NB4 (cell line): ENCODE data around the gene CC2D1A.

ENCODE experiments used
- DNase-seq: peaks from one replicate; pipeline ENCODE4 v3.0.0; 2010; ENCODE audit warnings: low read depth
- H3K4me3 ChIP-seq: one replicate; pipeline ENCODE4 v1.5.1; 2011; ENCODE audit warnings: mild to moderate bottlenecking, low read depth, low read length, moderate library complexity
- MAX ChIP-seq: IDR thresholded peaks from 2 replicates; pipeline ENCODE4 v1.6.1; 2011; ENCODE audit warnings: low read depth, low read length
- MYC ChIP-seq: IDR thresholded peaks from 2 replicates; pipeline ENCODE4 v1.6.1; 2011; ENCODE audit warnings: low read depth, low read length
- POLR2A ChIP-seq: IDR thresholded peaks from 2 replicates; pipeline ENCODE4 v1.6.1; 2011; ENCODE audit warnings: mild to moderate bottlenecking; ENCODE audit not compliant: insufficient read length; ENCODE audit errors: extremely low read depth
- TF ChIP-seq, protein P1 (sequence below): IDR thresholded peaks from one replicate; pipeline ENCODE4 v1.5.1; 2012; ENCODE audit warnings: low read depth, low read length

The CC2D1A gene

DNA sequence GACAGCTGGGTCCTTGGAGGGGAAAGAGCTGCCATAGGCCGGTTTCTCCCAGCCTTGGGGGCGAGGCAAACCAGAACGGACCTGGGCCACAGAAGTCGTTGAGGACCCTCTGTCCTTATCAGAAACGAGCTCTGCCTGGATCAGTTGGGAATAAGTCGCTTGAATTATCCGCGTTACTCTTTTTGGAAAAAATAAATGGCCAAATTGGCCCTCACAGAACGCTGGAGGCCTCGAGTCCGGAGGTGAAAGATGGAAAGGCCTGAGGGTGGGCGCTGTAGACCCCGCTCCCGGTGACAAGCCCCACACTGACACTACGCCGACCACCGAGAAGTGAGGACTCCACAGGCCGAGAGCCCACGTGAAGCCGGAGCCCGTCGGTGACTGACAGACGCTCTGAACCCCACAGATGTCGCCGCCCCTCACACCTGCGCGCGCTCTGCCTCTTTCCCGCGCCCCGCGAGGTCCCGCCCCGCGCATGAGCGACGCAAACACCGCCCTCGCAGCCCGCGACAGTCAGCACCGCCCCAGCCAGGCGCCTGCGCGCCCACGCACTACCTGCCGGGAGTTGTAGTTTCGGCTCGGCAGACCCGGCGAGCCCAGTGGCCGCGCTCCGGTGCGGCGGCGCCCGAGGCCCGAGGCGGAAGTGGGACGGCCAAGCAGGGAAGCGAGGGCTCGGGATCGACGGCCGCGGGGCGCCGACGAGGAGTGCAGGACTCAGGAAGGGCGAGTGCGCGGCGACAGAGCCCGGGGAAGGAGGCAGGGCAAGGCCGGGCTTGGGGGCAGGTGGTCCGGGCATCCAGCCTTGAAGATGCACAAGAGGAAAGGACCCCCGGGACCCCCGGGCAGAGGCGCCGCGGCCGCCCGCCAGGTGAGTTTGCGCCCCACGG is at the start of gene CC2D1A, which contains the start of gene BRME1:
CC2D1A (plus strand) TSS at position 568 of the 887 bp plus-strand sequence; CDS start at position 809, 241 bp downstream.
BRME1 (minus strand) TSS at position 484 of the 887 bp plus-strand sequence. CDS start 1,225 bp downstream, outside the sequence.
- H3K4me3 ChIP-seq: peak within 1 kb of the TSS; percentile 57
- TF ChIP-seq POLR2A (no peak), MAX (peak; percentile 88), MYC (peak; percentile 70)
- peak; percentile 92 for DNase-seq

GRCh38 chr19:13856497-13856896 is 49.5 kb upstream of the CC2D1A start:
- no peak overlapping the region for H3K4me3 ChIP-seq
- DNase-seq: no peak
- TF ChIP-seq POLR2A: no peak
- TF ChIP-seq MAX: no peak
- no peak for TF ChIP-seq MYC
- TF ChIP-seq, protein P1, sequence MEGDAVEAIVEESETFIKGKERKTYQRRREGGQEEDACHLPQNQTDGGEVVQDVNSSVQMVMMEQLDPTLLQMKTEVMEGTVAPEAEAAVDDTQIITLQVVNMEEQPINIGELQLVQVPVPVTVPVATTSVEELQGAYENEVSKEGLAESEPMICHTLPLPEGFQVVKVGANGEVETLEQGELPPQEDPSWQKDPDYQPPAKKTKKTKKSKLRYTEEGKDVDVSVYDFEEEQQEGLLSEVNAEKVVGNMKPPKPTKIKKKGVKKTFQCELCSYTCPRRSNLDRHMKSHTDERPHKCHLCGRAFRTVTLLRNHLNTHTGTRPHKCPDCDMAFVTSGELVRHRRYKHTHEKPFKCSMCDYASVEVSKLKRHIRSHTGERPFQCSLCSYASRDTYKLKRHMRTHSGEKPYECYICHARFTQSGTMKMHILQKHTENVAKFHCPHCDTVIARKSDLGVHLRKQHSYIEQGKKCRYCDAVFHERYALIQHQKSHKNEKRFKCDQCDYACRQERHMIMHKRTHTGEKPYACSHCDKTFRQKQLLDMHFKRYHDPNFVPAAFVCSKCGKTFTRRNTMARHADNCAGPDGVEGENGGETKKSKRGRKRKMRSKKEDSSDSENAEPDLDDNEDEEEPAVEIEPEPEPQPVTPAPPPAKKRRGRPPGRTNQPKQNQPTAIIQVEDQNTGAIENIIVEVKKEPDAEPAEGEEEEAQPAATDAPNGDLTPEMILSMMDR: no peak

- DNase-seq: peak; percentile 46
- TF ChIP-seq, protein P1: no peak
- no peak for TF ChIP-seq MAX
- TF ChIP-seq MYC: no peak
- TF ChIP-seq POLR2A: no peak
- no peak overlapping the region for H3K4me3 ChIP-seq
Measured at GRCh38 chr19:13859361-13859880, 46.6 kb upstream of the CC2D1A start.

DNA sequence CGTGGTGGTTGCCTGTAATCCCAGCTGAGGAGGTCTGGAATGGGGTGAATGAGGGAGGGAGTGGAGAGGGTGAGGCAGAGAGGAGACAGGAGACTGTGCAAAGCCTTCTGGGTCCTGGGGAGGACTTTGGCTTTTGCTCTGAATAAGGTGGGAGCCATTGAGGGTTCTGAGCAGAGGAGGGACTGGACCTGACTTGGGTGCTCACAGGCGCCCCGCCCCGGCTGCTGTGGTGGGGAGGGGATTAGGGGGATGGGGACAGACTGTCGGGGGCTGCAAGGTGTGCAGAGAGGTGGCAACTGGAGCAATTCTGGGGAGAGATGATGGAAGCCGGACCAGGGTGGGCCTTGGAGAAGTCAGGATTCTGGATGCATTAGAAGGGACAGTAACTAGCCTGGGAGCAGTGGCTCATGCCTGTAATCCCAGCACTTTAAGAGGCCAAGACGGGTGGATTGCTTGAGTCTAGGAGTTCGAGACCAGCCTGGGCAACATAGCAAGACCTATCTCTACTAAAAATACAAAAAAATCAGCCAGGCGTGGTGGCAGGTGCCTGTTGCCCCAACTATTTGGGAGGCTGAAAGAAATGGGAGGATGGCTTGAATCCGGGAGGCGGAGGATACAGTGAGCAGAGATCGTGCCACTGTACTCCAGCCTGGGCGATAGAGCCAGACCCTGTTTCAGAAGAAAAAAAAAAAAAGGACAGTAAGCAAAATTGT is 45.2 kb upstream of the CC2D1A start:
- no peak overlapping the region for H3K4me3 ChIP-seq
- TF ChIP-seq POLR2A: no peak
- TF ChIP-seq MAX: no peak
- no peak for TF ChIP-seq MYC
- TF ChIP-seq, protein P1: no peak
- DNase-seq: no peak

- no peak for DNase-seq
- TF ChIP-seq, protein P1: no peak
- no peak for TF ChIP-seq MAX
- TF ChIP-seq MYC: no peak
- no peak overlapping the region for H3K4me3 ChIP-seq
Measured at GRCh38 chr19:13861392-13861713, 44.6 kb upstream of the CC2D1A start.
